ENCODE results near the gene INPP5B. TPM values are rescaled to one million over a fixed set of nuclear protein-coding genes. Genes with fewer than 3 reads are reported as not detected.
A peak's percentile ranks its signal among the peaks of the same experiment; 100 is the strongest.

The INPP5B gene
- total RNA-seq, 2 experiments from 2014 or later = 26.3 to 26.7 TPM

- Mint-ChIP-seq H3K4me1 (no peaks in the 10 kb centered on the region), H3K9me3 (no peaks in the 10 kb centered on the region), H3K4me3 (no peak overlapping the region), H3K27ac (no peak overlapping the region), H3K27me3 (no peaks in the 10 kb centered on the region), H3K36me3 (ENCODE audit: low read depth) (peaks cover 37% of the 10 kb centered on the region)
- no peak for DNase-seq
- ChIA-PET CTCF (no interaction called here), POLR2A (interaction anchor here (1.1 kb wide), 1 partner anchor 9 kb away, joined by 4 read pairs; no protein-coding TSS in a partner anchor)
Observed at GRCh38 chr1:37958690-37959089, 11.8 kb upstream of the INPP5B start.

DNA sequence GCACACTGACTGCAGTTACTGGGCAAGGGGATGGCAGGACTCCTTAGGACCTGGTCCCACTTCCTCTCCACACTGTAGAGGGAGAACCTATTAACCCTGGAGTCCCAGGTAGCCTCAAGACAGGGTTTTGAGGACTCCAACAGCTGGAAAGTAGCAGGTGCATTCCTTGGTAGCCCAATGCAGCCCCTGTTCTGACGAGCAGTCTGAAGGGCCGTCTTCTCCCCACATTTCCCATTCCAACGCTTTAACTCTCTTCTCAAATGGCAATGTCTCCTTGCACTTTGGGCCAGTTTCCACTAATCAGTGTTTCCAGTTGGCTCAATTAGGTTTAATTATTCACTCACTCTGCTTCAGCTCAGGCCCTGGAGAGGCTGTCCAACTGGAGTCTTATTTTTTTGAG, 8.8 kb upstream of the INPP5B start:
- Mint-ChIP-seq H3K4me1 (no peaks in the 10 kb centered on the region), H3K9me3 (no peaks in the 10 kb centered on the region), H3K27me3 (no peaks in the 10 kb centered on the region), H3K27ac (no peak overlapping the region), H3K4me3 (no peak overlapping the region), H3K36me3 (ENCODE audit: low read depth) (peaks cover 27% of the 10 kb centered on the region)
- DNase-seq = no peak
- POLR2A ChIA-PET = interaction anchor here (0.7 kb wide), 1 partner anchor 9 kb away, joined by 3 read pairs; the partner anchor contains the start of gene INPP5B
- CTCF ChIA-PET = no interaction called here

DNA sequence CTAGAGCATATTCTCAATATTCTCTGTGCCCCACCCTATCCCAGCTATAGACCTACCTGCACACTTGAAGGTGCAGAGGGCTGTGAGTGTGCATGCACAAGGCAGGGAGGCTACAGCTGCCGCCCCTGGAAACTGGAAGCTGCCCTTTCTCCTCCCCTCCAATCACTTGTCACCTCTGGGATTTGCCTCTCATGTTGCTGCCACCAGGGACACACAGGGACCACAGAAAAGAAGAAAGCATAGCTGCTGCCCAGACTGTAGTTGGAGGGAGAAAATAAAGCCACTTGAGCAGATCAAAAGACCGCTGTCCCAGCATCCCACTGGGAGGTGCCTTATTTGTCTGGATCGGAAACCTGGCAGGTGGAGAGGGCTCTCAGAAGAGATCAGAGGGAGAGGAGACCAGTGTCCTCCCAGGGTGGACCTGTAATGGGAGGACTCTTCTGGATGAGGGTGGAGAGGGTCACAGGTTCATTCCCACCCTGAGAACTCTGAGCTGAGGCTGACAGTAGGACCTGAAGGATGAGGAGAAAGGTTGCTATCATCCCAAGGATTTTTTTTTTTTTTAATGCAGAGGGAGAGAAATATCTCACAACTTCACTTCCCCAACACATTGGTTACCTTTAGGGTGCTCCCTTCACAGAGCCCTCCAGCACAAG, 7.6 kb upstream of the INPP5B start:
- no peak for DNase-seq
- Mint-ChIP-seq H3K4me1 (no peaks in the 10 kb centered on the region), H3K9me3 (no peaks in the 10 kb centered on the region), H3K27ac (no peak overlapping the region), H3K4me3 (no peak overlapping the region), H3K36me3 (ENCODE audit: low read depth) (peaks cover 19% of the 10 kb centered on the region), H3K27me3 (no peaks in the 10 kb centered on the region)
- ChIA-PET CTCF (no interaction called here), POLR2A (no interaction called here)

GRCh38 chr1:37952738-37953137, 5.9 kb upstream of the INPP5B start:
- CTCF ChIA-PET = no interaction called here
- H3K4me3 Mint-ChIP-seq = no peak overlapping the region

DNA sequence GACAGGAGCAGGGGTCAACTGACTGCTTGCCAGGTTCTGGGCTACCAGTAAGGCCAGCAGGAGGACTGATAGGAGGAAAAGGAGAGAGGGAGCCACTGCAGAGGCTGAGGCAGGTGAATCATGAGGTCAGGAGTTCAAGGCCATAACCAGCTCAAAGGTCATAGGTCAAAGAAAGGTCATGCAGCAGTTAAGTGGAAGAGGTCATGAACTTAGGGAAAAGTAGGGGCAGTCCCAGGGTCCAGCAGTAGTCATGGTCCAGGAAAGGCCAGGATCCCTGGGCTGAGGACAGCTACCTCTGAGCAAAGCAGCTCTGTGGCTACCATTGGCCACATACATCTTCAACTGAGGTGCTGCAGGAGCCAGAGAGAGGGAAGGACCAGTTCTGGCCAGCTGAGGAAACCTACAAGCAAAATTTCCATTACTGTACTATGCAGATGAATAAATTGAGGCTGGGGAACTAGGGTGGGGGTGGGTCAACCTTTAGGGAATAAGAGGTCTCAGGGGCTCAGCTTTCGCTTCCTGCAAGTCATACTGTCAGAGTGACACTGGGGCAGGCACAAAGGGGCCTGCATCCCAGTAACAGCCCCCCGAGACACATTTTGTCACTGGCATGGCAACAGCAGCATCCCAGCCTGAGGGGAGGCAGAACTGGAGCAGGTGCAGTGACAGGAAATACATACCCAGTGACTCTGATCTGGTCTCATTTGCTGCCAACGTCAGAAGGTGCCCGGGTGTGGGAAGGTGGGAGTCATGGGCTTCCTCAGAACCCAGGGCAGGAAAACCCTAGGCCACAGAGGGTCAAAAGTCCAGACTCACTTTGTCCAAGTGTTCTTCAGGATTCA, 5.2 kb upstream of the INPP5B start:
- Mint-ChIP-seq H3K36me3 (ENCODE audit: low read depth) (peaks cover 4% of the 10 kb centered on the region), H3K4me3 (no peak overlapping the region), H3K4me1 (peaks cover 7% of the 10 kb centered on the region), H3K27me3 (no peaks in the 10 kb centered on the region), H3K27ac (no peak overlapping the region), H3K9me3 (no peaks in the 10 kb centered on the region)
- no peak for DNase-seq
- POLR2A ChIA-PET = no interaction called here
- CTCF ChIA-PET = no interaction called here

More at GRCh38 chr1:37952738-37953137, 5.9 kb upstream of the INPP5B start:
- no peaks in the 10 kb centered on the region for H3K27me3 Mint-ChIP-seq
- no peak for DNase-seq
- peaks cover 8% of the 10 kb centered on the region for H3K36me3 Mint-ChIP-seq (ENCODE audit: low read depth)
- H3K4me1 Mint-ChIP-seq = no peaks in the 10 kb centered on the region
- POLR2A ChIA-PET = no interaction called here
- H3K27ac Mint-ChIP-seq = no peak overlapping the region
- H3K9me3 Mint-ChIP-seq = no peaks in the 10 kb centered on the region

DNA sequence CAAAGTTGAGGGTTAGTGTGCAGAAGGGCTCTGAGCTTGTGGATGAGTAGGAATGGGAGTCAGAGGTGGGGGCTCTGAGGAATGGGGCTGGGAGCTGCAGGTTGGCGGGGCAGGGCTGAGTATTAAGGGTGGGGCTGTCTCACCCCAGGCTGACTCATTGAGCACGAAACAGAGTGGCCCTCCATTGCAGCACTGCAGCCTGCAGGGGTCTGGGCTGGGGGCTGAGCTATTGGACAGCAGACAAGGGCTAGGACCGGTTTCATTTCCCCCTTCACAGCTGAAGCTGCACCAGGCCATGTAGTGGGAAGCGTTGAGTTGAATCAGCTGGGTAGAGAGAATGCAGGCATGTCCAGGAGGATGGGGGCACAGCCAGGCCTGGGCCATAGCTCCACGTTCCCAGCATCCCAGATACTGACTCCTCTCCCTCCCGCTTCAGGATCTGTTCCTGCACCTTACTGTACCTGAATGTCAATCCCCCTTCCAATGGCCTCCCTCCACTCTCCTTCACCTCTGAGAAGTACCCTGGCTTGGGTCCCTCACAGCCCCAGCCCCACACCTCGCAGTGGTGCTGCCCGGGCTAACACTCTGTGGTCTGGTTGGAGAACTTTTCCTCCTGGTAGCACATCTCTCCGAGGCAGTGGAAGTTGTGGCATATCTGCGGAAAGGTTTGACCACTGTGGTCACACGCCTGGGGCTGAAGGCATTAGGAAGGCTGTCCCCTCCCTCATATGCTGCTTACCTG, 4.4 kb upstream of the INPP5B start:
- Mint-ChIP-seq H3K27ac (no peak overlapping the region), H3K36me3 (ENCODE audit: low read depth) (peaks cover 1% of the 10 kb centered on the region), H3K4me3 (no peak overlapping the region), H3K4me1 (peaks cover 12% of the 10 kb centered on the region), H3K9me3 (no peaks in the 10 kb centered on the region), H3K27me3 (no peaks in the 10 kb centered on the region)
- CTCF ChIA-PET = no interaction called here
- POLR2A ChIA-PET = interaction anchor here (1.1 kb wide), 1 partner anchor 20 kb away, joined by 4 read pairs; no protein-coding TSS in a partner anchor
- no peak for DNase-seq

- Mint-ChIP-seq H3K27ac (no peak overlapping the region), H3K4me1 (peaks cover 12% of the 10 kb centered on the region), H3K9me3 (no peaks in the 10 kb centered on the region), H3K27me3 (no peaks in the 10 kb centered on the region), H3K4me3 (no peak overlapping the region), H3K36me3 (ENCODE audit: low read depth) (no peaks in the 10 kb centered on the region)
- no peak for DNase-seq
- CTCF ChIA-PET = interaction anchor here (1.9 kb wide), 1 partner anchor 41 kb away, joined by 7 read pairs; the partner anchor contains the start of gene SF3A3
- POLR2A ChIA-PET = interaction anchor here (1.0 to 1.1 kb wide), 2 partner anchors 8 to 18 kb away, joined by 4 read pairs; no protein-coding TSS in a partner anchor
Observed at GRCh38 chr1:37949524-37950152, 2.8 kb upstream of the INPP5B start.

- Mint-ChIP-seq H3K27ac (no peak overlapping the region), H3K4me1 (peaks cover 12% of the 10 kb centered on the region), H3K4me3 (no peak overlapping the region), H3K9me3 (no peaks in the 10 kb centered on the region), H3K36me3 (ENCODE audit: low read depth) (no peaks in the 10 kb centered on the region), H3K27me3 (no peaks in the 10 kb centered on the region)
- ChIA-PET CTCF (interaction anchor here (1.9 kb wide), 1 partner anchor 41 kb away, joined by 7 read pairs; the partner anchor contains the start of gene SF3A3), POLR2A (interaction anchor here (1.5 kb wide), 1 partner anchor 17 kb away, joined by 4 read pairs; no protein-coding TSS in a partner anchor)
- no peak for DNase-seq
Observed at GRCh38 chr1:37948841-37949240, 2.0 kb upstream of the INPP5B start.

DNA sequence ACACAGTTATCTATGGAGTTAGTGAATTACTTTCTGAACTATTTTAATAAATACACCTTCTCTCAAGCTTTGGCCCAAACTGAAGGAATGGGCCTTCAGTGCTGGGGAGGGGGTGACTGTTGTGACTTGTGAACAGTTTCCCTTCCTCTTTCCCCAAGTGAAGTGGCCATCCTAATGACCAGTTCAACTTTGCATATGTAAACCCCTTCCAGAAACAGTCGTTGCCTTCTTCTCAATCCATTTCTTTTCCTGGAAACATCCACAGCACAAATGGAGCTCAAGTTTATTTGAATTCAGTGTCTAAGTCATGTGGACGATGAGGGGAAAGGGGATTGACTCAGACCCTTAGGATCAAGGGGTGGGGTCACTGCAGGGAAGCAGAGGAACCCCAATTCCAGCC, 1.3 kb upstream of the INPP5B start:
- CTCF ChIA-PET = interaction anchor here (0.9 to 2.3 kb wide), 3 partner anchors 11 to 89 kb away, joined by 4 to 8 read pairs (median 7); partner anchors contain the start of genes MTF1 and SF3A3
- H3K27me3 Mint-ChIP-seq = no peaks in the 10 kb centered on the region
- H3K4me3 Mint-ChIP-seq = no peak overlapping the region
- DNase-seq = no peak
- H3K9me3 Mint-ChIP-seq = no peaks in the 10 kb centered on the region
- H3K27ac Mint-ChIP-seq = no peak overlapping the region
- POLR2A ChIA-PET = interaction anchor here (1.5 kb wide), 1 partner anchor 17 kb away, joined by 4 read pairs; no protein-coding TSS in a partner anchor
- no peaks in the 10 kb centered on the region for H3K36me3 Mint-ChIP-seq (ENCODE audit: low read depth)
- H3K4me1 Mint-ChIP-seq = peaks cover 12% of the 10 kb centered on the region

DNA sequence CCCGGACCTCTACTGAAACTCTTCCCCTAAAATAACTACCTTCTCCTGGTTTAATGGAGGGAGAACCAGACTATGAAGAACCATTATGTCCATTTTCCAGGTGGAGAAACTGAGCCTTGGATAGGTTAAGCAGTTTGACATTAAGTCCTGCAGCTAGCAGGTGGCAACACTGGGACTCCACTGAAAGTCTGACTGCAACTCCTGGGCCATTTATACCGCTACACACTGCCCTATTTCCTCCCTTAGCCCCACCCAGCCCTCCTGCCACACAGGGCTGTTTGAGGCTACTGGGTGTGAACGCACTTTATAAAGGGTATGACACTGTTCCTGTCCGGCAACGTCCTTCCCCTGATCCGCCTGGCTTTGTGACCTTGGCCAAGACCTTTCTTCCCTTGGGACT, 511 bp upstream of the INPP5B start:
- H3K27me3 Mint-ChIP-seq = no peaks in the 10 kb centered on the region
- H3K27ac Mint-ChIP-seq = peak overlapping the region; percentile 88
- H3K4me3 Mint-ChIP-seq = peak overlapping the region; percentile 80
- ChIA-PET CTCF (interaction anchor here (0.9 to 2.3 kb wide), 3 partner anchors 10 to 88 kb away, joined by 3 to 8 read pairs (median 4); partner anchors contain the start of gene MTF1), POLR2A (interaction anchor here (0.5 to 1.3 kb wide), 4 partner anchors 9 to 27 kb away, joined by 3 to 4 read pairs (median 4); no protein-coding TSS in a partner anchor)
- peaks cover 12% of the 10 kb centered on the region for H3K4me1 Mint-ChIP-seq
- no peaks in the 10 kb centered on the region for H3K36me3 Mint-ChIP-seq (ENCODE audit: low read depth)
- no peak for DNase-seq
- H3K9me3 Mint-ChIP-seq = no peaks in the 10 kb centered on the region

DNA sequence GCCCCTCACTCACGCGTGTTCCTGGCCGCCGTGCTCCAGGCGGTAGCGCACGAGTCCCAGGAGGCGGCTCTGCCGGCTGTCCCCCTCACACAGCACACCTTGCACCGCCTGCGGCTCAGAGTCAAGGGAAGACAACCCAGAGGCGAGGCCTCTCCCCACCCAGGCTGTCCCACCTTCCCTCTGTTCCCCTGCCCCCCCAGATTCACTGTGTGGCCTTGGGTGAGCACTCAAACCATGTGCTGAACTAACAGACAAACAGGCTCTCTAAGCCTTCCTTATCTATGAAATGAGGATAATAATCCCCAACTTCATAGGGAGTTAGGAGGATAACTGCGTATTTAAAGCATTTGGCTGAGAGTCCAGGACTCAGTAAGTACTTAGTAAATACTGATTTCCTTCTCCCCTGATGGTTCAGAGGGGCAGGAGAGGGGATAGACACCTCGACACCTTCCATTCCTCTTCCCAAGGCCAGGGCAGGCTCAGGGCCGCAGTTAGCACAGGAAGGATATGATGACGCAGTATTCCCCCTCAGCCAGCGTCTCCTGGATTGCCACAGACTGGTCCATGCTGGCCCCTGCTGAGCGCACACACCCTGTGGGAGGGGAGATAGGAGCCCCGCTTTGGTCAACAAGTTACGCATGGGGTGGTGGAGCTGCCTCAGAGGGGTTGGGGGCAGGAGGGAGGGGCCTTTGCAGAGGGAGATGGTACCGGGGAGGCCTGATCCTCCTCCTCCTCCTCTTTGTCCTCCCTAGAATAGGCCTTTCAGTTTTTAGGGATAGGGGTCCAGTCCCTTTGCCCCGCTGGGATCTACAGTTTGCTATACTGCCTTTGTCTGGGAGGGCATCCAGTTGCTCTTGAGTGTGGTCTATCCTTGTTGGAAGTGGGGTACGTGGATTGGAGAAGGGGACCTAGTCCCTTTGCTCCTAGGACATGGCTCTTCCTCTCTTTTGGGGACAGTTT, 830 bp downstream of the INPP5B start:
- CTCF ChIA-PET = interaction anchor here (0.9 to 2.3 kb wide), 3 partner anchors 9 to 86 kb away, joined by 3 to 8 read pairs (median 3); partner anchors contain the start of gene MTF1
- Mint-ChIP-seq H3K27ac (peak overlapping the region; percentile 88), H3K27me3 (no peaks in the 10 kb centered on the region), H3K9me3 (no peaks in the 10 kb centered on the region), H3K4me3 (peak overlapping the region; percentile 80), H3K36me3 (ENCODE audit: low read depth) (no peaks in the 10 kb centered on the region), H3K4me1 (peaks cover 12% of the 10 kb centered on the region)
- POLR2A ChIA-PET = interaction anchor here (0.6 to 2.1 kb wide), 4 partner anchors 12 to 20 kb away, joined by 3 to 7 read pairs (median 4); no protein-coding TSS in a partner anchor
- no peak for DNase-seq

Data from activated CD4-positive, alpha-beta memory T cell treated with anti-CD3 and anti-CD28 coated beads, Interleukin-2, amount 10 ng/mL, durations not matched to agents 7 days and 5 days (primary cell).